GM12873 (cell line): ENCODE data around the gene NDUFV2.

ENCODE experiments used
- CTCF ChIP-seq: IDR thresholded peaks from 2 replicates; pipeline ENCODE4 v1.5.1; 2012; ENCODE audit warnings: low read depth, mild to moderate bottlenecking, moderate library complexity, low read length, control low read depth; ENCODE audit not compliant: insufficient read depth; ENCODE audit errors: missing control alignments

Gene NDUFV2

GRCh38 chr18:9091066-9091476 is 11.4 kb upstream of the NDUFV2 start:
- TF ChIP-seq CTCF = no peak

GRCh38 chr18:9092665-9093064 is 9.8 kb upstream of the NDUFV2 start:
- no peak for TF ChIP-seq CTCF

GRCh38 chr18:9094307-9095226 is 7.9 kb upstream of the NDUFV2 start:
- no peak for TF ChIP-seq CTCF

DNA sequence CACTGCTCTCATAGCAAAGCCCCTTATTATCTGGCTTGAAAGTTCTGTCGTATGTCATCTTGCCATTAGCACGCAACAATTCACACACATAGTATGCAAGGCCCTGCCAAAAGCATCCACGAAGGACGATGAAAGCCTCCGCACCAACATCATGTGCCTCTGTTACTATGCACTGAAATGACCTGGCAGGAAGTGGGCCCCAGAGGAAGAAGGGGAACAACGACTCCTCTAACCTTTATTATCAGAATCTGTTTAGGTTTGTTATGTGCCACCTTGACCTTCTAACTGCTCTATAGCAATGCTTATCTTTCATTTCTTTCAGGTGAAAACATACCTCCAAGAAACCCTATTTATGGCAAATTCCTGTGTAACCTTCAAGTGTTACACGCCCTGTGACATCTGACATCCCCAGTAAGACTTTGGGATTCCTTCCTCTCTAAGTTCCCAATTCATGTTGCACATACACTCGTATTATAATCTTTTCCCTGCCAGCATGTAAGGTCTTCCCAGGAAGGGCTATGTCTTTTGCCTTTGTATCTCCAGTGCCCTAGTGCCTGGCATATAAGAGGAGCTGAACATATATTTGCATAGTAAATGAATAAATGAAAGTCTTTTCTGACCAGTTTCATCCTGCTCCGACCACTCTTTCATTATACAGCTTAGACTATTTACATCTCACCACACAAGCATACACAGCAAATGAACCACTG is 7.0 kb upstream of the NDUFV2 start:
- no peak for TF ChIP-seq CTCF

GRCh38 chr18:9096007-9096371 is 6.5 kb upstream of the NDUFV2 start:
- TF ChIP-seq CTCF = no peak

DNA sequence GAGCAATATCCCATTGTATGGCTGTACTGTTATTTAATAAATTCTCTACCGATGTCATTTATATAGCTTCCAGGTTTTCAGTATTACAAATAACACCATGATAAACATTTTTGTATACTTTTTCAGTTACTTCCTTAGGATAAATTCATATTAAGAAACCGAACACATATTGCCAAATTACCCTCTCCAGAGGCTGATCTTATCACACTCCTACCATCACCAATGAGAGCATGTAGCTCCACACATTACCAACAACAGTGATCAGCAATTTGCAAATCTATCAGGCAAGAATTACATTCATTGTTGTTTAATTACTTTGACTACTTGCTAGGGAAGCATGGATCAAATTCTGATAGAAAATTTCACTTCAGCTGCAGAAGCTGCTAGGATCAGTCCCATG is 5.8 kb upstream of the NDUFV2 start:
- TF ChIP-seq CTCF = no peak

DNA sequence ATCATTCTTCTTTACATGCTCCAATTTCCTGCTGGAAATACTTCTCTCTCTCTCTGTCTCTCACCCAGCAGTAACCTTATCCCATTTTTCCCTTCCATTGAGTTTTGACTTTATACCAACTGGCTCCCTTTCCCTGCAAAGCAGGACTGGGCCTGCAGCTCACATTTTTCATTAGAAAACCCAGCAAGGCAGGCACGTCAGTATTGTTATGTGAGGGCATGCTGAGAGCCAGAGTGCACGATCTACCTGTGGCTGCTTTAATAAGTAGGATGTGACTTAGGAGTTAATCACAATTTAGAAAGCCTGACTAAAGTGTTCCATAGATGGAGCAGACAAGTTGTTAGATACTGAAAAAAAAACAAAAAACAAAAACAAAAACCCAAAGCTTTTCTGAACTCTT is 5.2 kb upstream of the NDUFV2 start:
- TF ChIP-seq CTCF = no peak
